ENCODE results near the gene PTPN13.
"Not testable (repeated sequence)": the region's sequence is repeated elsewhere in the genome, so short reads cannot be mapped to it uniquely, and the experiment has no call there.

The PTPN13 gene

DNA sequence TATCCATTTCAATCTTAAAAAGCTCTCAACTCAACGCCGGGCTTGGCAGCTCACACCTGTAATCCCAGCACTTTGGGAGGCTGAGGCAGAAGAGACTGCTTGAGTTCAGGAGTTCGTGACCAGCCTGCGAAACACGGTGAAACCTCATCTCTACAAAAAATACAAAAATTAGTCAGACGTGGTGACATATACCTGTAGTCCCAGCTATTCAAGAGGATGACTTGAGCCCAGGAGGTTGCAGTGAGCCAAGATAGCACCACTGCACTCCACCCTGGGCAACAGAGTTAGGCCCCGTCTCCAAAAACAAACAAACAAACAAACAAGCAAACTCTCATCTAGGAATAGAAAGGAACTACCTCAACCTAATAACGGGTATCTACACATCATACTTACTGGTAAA is 50.8 kb downstream of the PTPN13 start:
- DNase-seq: no peak

DNA sequence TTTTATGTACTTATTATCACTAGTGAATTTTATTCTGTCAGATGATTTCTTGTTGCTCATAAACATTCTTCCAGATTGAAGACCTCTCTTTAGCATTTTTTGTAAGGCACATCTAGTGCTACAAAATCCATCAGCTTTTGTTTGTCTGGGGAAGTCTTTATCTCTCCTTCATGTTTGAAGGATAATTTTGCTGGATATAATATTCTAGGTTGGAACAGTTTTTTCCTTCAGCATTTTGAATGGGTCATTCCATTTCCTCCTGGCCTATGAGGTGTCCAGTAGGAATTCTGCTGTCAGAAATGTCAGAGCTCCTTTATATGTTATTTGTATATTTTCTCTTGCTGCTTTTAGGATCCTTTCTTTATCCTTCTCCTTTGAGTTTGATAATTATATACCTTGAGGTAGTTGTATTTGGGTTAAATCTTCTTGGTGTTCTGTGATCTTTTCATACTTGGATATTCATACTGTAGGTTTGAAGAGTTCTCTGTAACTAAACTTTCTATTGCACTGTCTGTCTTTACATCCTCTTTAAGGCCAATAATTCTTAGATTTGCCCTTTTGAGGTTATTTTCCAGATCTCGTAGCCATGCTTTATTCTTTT is 58.3 kb downstream of the PTPN13 start:
- DNase-seq: no peak

DNA sequence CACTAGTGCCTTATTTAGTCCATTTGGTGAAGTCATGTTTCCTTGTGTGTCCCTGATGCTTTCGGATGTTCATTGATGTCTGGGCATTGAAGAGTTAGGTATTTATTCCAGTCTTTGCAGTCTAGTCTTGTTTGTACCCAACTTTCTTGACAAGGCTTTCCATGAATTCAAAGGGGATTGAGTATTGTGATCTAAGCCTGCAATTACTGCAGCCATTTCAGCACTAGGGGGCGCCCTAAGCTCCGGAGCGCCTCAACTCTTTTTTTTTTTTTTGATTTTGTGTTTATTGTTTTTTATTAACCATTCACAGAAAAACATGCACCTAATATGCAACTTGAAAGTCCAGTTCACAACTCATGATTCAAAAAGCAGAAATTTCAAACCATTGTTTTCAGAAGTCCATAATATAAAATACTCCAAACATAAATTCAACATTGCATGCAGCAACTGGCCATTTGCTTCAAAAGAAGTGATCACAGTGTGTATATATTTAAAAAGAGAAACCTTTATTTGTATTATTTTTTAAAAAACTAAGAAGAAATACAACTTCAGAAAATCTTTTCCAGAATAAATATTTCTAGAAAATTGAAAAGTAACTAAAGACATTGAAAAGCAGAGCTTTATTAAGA is 59.2 kb downstream of the PTPN13 start:
- DNase-seq: no peak

DNA sequence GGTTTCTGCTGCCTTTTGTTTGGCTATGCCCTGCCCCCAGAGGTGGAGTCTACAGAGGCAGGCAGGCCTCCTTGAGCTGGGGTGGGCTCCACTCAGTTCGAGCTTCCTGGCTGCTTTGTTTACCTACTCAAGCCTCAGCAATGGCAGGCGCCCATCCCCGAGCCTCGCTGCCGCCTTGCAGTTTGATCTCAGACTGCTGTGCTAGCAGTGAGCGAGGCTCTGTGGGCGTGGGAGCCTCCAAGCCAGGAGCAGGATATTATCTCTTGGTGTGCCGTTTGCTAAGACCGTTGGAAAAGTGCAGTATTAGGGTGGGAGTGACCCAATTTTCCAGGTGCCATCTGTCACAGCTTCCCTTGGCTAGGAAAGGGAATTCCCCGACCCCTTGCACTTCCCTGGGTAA is 62.7 kb downstream of the PTPN13 start:
- DNase-seq: not testable (repeated sequence)

- no peak for DNase-seq
Measured at GRCh38 chr4:86657382-86657781, 63.3 kb downstream of the PTPN13 start.

DNA sequence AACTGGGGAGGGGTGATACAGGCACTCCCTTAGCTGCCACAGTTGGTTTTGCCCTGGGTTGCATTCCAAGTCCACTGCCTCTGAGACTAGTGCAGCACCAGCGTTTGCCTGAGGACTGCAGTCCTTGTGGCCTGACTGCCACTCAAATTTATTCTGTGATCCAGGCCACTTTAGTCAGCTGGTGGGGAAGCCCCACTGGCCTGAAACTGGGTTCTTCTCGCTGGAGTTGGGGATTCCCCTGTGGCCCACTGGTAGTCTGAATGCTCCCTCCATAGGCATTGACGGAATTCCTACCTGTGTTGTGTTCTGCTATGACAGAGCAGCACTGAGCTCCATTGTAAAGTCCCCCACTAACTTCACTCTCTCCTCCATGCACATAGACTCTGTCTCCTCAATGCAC is 63.8 kb downstream of the PTPN13 start:
- no peak for DNase-seq

- DNase-seq: no peak
Measured at GRCh38 chr4:86660401-86660800, 66.3 kb downstream of the PTPN13 start.

DNA sequence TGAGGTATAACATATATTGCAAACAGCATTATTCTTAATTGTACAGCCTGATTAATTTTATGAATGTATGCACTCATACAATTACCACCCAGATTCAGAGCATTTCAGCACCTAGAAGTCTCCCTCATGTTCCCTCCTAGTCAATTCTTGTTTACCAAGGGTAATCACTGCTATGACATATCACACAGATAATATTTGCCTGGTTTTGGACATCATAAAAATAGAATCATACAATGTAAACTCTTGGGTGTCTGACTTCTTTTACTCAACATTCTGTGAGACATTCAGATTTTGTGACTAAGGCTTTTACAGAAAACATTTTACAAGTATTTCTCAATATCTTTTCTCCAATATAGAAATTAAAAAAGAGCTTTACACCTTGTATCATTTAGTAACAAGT is 66.9 kb downstream of the PTPN13 start:
- DNase-seq: no peak

GRCh38 chr4:86661418-86661817 is 67.3 kb downstream of the PTPN13 start:
- no peak for DNase-seq

DNA sequence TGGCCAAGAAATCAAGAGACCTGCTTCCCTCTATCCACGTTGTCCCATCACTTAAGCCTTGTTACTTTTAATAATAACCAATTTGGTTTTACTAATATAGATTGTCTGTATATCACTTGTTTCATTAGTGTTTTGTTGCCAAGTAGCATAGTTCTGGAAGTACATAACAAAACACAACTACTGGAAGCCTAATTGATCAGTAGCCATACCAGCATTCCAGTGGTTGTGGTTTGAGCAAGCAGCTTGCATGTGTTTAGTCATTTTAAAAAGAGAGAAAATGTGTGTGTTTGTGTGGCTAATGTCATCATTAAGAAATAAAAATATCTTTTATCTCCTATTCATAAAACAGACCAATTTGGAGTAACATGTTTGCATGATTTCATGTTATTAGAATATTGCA is 70.8 kb downstream of the PTPN13 start:
- DNase-seq: peak; percentile 47

- DNase-seq: no peak
Measured at GRCh38 chr4:86670298-86670697, 76.2 kb downstream of the PTPN13 start.

DNA sequence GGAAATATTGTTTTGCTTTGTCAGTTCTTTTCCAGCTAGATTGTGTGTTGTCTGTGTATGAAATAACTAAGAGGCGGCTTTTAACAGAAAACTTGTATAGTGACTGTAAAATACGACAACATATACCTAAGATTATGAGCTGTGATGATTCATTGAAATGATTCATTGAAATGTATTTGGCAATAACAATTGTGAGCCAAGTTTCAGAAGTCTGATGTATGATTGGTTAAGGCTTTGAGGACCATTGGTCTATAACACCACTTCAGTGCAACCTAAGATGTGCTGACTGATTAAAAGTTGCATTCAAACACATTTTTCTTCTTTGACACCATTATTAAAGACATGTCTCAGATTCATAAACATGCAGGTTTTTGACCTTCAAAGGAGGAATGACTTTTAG is 76.6 kb downstream of the PTPN13 start:
- DNase-seq: peak; percentile 71

DNA sequence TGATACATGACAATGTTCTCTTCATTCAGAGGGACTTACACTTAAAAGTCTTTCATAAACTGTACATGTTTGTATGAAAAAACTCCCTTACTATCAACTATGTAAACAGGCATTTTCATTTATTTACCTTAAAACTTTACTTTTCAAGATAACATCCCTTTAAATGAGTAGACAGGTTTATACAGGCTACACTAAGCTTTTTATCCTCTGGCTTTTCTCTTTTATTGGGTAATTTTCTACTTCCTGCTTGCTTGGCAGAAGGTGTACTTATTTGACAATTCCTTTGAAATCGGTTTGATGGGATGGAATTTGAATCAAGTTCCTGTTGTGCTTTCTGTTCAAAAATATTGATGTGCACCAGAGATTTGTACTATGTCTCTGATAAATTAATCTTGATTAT is 81.4 kb downstream of the PTPN13 start:
- no peak for DNase-seq

- no peak for DNase-seq
Measured at GRCh38 chr4:86678796-86679195, 84.7 kb downstream of the PTPN13 start.

- no peak for DNase-seq
Measured at GRCh38 chr4:86679441-86679840, 85.3 kb downstream of the PTPN13 start.

- DNase-seq: no peak
Measured at GRCh38 chr4:86683167-86683566, 89.1 kb downstream of the PTPN13 start.

- DNase-seq: no peak
Measured at GRCh38 chr4:86683983-86684382, 89.9 kb downstream of the PTPN13 start.

GRCh38 chr4:86685401-86685800 is 91.3 kb downstream of the PTPN13 start:
- DNase-seq: no peak

DNA sequence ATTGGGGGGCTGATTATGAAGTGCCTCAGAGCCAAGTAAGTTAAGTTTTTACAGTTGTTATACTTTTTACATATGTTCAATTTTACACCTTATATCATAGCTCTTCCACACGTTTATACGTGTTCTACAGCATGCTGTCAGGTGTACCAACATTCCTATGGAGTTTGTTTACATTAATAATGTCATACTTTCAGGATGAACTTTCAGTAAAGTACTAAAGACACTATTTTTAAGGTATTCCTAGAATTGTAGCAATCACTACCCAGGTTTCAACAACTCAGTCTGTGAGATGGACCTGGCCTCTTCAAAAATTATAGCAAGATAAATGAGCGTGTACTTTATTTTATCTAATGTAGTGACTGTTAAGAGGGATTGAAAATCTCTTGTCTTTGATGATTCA is 92.6 kb downstream of the PTPN13 start:
- no peak for DNase-seq

GRCh38 chr4:86688026-86688425 is 93.9 kb downstream of the PTPN13 start:
- DNase-seq: no peak

DNA sequence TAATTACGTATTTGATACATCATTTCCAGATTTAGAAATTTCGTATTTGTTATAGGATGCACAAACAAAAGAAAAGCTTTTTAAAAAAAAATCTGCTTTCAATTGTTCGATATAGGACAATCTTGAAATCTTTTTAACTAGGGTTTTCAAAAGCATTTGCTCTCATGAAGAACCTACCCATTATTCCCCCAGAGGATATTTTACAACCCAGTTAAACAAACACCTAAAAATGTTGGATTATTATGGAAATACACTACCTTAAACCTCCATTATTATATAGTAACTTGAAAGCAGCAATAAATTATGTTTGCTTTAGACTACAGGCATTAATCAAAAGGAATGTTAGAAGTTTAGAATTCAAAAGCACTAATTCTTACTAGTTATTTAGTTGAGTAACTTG is 110.5 kb downstream of the PTPN13 start:
- no peak for DNase-seq

DNA sequence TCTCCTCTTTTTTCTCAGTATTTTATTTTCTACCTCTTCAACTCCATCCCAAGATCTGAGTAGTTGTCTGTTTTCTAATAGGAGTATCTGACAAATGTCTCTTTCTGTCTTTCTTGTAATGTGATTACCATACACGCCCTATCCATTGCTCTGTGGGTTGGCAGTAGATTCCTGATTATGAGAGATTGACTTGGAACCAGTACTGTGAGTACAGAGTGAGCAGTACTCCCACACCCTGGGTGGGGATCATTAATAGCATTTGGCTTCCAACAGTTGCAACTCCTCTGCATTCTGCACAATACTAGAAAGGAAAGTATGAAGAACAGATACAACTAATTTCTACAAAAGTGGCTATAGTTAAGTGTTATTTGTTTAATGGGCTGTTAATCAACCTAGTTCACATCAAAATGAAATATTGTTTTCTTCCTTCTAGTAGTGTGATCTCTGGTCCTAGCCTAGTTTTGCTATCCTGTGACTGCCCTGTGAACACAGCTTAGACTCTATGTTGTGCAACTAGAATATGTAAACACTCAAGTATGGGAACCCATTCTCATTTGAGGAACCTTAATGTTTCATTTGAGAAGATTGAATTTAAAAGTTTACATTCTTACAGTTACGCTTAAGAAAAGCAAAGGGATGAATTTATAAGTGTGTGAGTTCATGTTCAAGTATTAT is 112.9 kb downstream of the PTPN13 start:
- no peak for DNase-seq

DNA sequence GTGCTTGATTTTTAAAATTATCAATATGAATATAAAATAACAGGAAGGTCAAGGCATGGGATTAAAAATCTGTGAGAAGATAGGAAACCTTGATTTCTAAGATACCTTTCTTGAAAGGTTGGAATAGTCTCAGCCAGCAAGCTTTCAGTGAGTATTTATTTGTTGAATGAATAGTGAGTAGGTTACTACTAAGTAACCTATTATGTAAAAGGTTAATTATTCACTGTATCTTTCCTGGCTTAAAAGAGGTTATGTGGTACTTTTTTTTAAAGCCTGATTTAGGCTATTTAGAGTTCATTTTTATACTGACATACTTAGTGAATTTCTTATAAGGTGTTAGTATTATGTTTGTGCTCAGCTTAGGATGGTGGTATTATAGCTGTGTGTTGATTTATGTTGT is 123.5 kb downstream of the PTPN13 start:
- DNase-seq: no peak

DNA sequence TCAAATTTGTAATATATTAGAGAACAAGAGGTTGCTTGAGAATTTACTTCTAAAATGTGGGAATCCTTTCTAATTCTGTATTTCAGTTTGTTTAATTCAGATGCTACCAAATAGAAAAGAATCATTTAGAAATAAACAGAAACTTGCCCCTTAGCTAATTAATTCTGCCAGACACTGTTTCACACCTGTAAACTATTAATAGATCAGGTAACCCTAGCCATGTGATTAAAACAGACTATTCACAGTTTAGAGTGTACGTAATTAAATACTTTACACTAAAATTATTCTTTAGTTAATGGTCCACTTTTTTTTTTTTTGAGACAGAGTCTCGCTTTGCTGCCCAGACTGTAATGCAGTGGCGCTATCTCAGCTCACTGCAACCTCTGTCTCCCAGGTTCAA is 124.0 kb downstream of the PTPN13 start:
- no peak for DNase-seq

DNA sequence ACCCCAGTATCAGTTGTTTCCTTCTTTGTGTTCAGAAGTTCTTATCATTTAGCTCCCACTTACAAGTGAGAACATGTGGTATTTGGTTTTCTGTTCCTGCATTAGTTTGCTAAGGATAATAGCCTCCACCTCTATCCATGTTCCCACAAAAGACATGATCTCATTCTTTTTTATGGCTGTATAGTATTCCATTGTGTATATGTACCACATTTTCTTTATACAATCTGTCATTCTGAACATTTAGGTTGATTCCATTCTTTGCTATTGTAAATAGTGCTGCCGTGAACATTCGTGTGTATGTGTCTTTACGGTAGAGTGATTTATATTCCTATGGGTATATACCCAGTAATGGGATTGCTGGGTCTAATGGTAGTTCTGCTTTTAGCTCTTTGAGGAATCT is 125.0 kb downstream of the PTPN13 start:
- DNase-seq: not testable (repeated sequence)
